Subcutaneous adipose tissue (tissue), 4 donors: ENCODE results near the gene ADCY3. TPM values are rescaled to one million over a fixed set of nuclear protein-coding genes. Genes with fewer than 3 reads are reported as not detected.

Experiments
- total RNA-seq, 4 donors: library from RNA; depleted of rRNA; stranded (reverse); fragments of >200 nt; gene quantifications; one replicate each; pipeline ENCODE4 v1.1.0, GENCODE V29; 2016
- TF ChIP-seq, protein P1 (sequence below): fragments of 450-650 bp; IDR thresholded peaks from one replicate; pipeline ENCODE4 v1.5.1; 2016; ENCODE audit warnings: low read depth, mild to moderate bottlenecking, control low read depth, antibody characterized with exemption, moderate library complexity

Gene ADCY3
- total RNA-seq, 4 donors from 2014 or later = 39.2 to 133 (median 74.5) TPM

DNA sequence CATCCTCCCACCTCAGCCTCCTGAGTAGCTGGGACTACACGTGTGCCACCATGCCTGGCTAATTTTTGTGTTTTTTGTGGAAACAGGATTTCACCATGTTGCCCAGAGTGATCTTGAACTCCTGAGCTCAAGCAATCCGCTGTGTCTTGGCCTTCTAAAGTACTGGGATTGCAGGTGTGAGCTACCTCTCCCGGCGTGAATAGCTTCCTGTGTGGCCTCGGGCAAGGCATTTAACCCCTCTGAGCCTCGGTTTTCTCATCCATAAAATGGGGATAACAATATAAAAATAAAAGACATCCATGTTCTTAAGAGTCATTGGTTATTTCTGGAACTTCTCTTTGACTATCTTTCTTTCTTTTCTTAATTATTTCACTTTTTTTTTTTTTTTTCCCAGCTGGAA is 19.3 kb upstream of the ADCY3 start:
- TF ChIP-seq, protein P1, sequence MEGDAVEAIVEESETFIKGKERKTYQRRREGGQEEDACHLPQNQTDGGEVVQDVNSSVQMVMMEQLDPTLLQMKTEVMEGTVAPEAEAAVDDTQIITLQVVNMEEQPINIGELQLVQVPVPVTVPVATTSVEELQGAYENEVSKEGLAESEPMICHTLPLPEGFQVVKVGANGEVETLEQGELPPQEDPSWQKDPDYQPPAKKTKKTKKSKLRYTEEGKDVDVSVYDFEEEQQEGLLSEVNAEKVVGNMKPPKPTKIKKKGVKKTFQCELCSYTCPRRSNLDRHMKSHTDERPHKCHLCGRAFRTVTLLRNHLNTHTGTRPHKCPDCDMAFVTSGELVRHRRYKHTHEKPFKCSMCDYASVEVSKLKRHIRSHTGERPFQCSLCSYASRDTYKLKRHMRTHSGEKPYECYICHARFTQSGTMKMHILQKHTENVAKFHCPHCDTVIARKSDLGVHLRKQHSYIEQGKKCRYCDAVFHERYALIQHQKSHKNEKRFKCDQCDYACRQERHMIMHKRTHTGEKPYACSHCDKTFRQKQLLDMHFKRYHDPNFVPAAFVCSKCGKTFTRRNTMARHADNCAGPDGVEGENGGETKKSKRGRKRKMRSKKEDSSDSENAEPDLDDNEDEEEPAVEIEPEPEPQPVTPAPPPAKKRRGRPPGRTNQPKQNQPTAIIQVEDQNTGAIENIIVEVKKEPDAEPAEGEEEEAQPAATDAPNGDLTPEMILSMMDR = no peak

DNA sequence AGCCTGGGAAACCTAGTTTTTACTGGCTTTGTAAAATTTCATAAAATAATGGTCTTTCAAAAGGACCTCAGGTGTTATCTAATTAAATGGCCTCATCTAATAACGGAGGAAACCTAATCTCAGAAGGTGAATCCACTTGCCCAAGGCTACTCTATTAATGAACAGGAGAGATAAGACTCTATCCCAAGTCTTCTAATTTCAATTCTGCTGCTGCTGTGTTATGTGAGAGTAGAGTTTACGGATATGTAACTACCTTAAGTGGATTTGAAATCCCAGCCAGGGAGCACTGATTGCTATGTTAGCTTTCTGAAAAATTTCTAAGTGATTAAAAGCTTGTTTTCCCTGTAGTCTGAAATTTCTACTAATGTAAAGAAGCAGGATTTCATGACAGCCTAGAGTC is 17.2 kb upstream of the ADCY3 start:
- TF ChIP-seq, protein P1 = no peak

DNA sequence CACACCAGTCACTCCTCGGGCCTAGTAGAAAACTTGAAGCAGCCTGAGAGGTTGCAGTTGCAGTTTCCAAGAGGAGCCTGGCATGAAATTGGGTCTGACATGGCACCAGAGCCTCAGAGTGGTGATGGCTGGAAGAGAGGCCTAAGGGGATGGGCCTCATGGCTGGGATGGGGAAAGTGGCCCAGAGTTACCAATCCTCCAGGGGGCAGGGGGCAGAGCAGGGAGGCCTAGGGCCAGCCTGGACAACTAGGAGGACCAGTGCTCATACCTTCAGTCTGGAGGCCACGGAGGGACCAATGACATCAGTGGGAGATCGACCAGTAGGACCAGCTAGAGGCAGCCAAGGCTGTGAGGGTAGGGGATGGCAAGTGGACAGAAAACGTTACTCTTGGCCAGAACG is 15.1 kb upstream of the ADCY3 start:
- TF ChIP-seq, protein P1 = no peak

DNA sequence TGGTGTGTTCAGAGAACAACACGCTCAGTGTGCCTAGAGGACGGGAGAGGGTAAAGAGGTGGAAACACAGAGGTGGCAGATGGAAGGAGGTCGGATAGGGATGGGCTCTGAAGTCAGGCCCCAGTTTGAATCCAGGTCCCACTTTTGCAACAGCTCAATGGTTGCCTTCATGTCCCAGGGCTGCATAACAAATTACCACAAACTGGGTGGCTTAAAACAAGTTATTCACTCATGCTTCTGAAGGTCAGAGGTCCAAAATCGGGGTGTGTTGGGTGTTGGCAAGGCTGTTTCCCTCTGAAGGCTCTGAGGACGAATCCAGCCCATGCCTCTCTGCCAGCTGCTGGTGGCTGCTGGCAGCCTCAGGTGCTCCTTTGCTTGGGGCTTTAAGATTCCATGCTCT is 12.7 kb upstream of the ADCY3 start:
- TF ChIP-seq, protein P1 = no peak

DNA sequence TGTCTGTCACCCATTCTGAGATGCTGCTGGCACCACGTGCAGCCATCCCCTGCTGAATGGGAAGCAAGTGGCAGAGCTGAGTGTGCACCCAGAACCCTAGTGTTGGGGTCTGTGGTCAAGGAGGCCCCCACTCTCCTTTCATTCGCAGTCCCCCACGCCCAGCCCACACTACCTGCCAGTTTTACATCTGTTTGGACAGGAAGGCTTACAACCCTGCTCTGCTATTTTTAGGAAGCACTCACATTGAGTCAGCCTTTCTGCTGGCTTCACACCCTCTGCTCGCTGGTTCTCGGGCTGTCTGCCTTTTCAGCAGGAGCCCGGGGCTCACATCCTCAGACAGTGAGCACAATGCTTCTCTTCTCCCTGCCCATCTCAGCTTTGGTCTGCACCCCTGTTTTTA is 10.7 kb upstream of the ADCY3 start:
- TF ChIP-seq, protein P1 = no peak

DNA sequence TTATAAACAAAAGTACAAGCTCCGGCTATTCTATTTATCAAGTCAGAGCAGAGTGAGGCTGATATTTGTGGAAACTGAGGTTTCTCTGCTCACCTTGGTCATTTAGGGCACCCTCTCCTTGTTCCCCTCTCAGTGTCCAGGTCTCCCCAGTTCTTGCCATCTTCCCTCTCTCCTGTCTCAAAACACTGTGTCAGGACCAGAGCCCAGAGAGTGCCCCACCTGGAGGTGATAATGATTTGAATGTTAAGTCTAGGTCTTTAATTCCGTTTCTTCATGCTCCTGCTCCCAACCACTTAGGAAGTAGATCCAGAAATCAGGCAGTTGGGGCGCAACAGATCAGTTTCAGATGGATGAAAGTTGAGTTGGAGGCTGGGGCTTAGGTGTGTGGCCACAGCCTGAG is 9.2 kb upstream of the ADCY3 start:
- TF ChIP-seq, protein P1 = no peak

DNA sequence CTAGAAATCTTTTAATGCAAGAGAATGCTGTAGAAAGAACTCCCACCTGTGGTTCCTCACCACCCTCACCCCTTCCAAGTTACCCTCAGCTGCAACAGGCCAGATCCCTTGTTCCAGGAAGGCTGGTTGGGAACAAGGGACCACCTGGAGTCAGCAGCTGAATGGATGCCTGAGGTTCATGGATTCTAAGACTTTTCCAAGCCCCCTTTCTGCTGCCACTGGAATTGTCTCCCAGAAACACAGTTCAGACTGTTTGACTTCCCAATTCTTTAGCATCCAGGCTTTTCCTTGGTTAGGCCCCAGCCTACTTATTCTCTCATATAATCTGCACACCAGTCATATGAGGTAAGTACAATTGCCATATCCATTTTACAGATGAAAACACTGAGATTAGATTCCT is 8.0 kb upstream of the ADCY3 start:
- TF ChIP-seq, protein P1 = no peak
